Measurements from ENCODE around the gene SERTAD4. TPM values are rescaled to one million over a fixed set of nuclear protein-coding genes. Genes with fewer than 3 reads are reported as not detected.

The SERTAD4 gene
- total and polyA plus RNA-seq, 2 of the 8 experiments (the other 6 are each of a cell fraction or from before 2014, with no cell fraction given) = 0.54 to 3.2 TPM

DNA sequence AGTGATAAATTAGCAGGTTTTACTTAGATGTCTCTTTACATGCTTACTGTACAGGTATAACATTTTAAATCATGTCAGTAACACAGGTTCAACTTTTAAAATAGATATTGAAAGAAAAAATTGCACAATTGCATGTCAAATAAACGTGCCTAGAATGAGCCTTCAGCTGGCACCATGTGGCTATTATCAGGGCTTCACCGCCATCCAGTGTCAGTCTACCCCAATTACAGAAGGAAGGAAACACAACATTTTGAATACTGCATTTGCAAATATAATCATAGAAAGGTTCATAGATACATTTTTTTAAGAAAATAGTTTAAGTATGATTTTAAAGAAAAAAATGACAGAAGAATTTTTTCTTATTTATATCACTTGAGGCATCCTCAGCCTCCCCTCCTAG, 47.5 kb upstream of the SERTAD4 start (continued):
- TF ChIP-seq, protein P1, sequence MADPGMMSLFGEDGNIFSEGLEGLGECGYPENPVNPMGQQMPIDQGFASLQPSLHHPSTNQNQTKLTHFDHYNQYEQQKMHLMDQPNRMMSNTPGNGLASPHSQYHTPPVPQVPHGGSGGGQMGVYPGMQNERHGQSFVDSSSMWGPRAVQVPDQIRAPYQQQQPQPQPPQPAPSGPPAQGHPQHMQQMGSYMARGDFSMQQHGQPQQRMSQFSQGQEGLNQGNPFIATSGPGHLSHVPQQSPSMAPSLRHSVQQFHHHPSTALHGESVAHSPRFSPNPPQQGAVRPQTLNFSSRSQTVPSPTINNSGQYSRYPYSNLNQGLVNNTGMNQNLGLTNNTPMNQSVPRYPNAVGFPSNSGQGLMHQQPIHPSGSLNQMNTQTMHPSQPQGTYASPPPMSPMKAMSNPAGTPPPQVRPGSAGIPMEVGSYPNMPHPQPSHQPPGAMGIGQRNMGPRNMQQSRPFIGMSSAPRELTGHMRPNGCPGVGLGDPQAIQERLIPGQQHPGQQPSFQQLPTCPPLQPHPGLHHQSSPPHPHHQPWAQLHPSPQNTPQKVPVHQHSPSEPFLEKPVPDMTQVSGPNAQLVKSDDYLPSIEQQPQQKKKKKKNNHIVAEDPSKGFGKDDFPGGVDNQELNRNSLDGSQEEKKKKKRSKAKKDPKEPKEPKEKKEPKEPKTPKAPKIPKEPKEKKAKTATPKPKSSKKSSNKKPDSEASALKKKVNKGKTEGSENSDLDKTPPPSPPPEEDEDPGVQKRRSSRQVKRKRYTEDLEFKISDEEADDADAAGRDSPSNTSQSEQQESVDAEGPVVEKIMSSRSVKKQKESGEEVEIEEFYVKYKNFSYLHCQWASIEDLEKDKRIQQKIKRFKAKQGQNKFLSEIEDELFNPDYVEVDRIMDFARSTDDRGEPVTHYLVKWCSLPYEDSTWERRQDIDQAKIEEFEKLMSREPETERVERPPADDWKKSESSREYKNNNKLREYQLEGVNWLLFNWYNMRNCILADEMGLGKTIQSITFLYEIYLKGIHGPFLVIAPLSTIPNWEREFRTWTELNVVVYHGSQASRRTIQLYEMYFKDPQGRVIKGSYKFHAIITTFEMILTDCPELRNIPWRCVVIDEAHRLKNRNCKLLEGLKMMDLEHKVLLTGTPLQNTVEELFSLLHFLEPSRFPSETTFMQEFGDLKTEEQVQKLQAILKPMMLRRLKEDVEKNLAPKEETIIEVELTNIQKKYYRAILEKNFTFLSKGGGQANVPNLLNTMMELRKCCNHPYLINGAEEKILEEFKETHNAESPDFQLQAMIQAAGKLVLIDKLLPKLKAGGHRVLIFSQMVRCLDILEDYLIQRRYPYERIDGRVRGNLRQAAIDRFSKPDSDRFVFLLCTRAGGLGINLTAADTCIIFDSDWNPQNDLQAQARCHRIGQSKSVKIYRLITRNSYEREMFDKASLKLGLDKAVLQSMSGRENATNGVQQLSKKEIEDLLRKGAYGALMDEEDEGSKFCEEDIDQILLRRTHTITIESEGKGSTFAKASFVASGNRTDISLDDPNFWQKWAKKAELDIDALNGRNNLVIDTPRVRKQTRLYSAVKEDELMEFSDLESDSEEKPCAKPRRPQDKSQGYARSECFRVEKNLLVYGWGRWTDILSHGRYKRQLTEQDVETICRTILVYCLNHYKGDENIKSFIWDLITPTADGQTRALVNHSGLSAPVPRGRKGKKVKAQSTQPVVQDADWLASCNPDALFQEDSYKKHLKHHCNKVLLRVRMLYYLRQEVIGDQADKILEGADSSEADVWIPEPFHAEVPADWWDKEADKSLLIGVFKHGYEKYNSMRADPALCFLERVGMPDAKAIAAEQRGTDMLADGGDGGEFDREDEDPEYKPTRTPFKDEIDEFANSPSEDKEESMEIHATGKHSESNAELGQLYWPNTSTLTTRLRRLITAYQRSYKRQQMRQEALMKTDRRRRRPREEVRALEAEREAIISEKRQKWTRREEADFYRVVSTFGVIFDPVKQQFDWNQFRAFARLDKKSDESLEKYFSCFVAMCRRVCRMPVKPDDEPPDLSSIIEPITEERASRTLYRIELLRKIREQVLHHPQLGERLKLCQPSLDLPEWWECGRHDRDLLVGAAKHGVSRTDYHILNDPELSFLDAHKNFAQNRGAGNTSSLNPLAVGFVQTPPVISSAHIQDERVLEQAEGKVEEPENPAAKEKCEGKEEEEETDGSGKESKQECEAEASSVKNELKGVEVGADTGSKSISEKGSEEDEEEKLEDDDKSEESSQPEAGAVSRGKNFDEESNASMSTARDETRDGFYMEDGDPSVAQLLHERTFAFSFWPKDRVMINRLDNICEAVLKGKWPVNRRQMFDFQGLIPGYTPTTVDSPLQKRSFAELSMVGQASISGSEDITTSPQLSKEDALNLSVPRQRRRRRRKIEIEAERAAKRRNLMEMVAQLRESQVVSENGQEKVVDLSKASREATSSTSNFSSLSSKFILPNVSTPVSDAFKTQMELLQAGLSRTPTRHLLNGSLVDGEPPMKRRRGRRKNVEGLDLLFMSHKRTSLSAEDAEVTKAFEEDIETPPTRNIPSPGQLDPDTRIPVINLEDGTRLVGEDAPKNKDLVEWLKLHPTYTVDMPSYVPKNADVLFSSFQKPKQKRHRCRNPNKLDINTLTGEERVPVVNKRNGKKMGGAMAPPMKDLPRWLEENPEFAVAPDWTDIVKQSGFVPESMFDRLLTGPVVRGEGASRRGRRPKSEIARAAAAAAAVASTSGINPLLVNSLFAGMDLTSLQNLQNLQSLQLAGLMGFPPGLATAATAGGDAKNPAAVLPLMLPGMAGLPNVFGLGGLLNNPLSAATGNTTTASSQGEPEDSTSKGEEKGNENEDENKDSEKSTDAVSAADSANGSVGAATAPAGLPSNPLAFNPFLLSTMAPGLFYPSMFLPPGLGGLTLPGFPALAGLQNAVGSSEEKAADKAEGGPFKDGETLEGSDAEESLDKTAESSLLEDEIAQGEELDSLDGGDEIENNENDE (IDR thresholded peaks at IDR 0.05; ENCODE audit: insufficient replicate concordance, low read length) = no peak
- TF ChIP-seq RAD21 (IDR thresholded peaks at IDR 0.05 in 1 of 2, conservative IDR thresholded peaks at IDR 0.05 in 1 of 2; ENCODE audit: low read depth in 2 of 2, low read length in 2 of 2) = peak; percentile 80 to 81

All from H1 (cell line).